H1 (cell line): ENCODE measurements around the gene PFN3. TPM values are rescaled to one million over a fixed set of nuclear protein-coding genes. Genes with fewer than 3 reads are reported as not detected.

Source experiments
- GABPA ChIP-seq: IDR thresholded peaks from 2 replicates; pipeline ENCODE4 v1.6.1; 2011; ENCODE audit warnings: mild to moderate bottlenecking, low read length, moderate library complexity, borderline replicate concordance; ENCODE audit not compliant: insufficient read depth
- GTF2F1 ChIP-seq: IDR thresholded peaks from 2 replicates; pipeline ENCODE4 v1.6.1; 2012; ENCODE audit warnings: low read depth, low read length, improper control_type of control experiment, borderline replicate concordance
- JUN ChIP-seq: IDR thresholded peaks from 2 replicates; pipeline ENCODE4 v1.6.1; 2011; ENCODE audit warnings: low read depth, mild to moderate bottlenecking, improper control_type of control experiment, low read length
- NANOG ChIP-seq: IDR thresholded peaks from 2 replicates; pipeline ENCODE4 v1.6.1; 2011; ENCODE audit warnings: low read length, low read depth, mild to moderate bottlenecking, inconsistent platforms; ENCODE audit not compliant: insufficient read depth, poor library complexity, severe bottlenecking
- RXRA ChIP-seq: IDR thresholded peaks from 2 replicates; pipeline ENCODE4 v1.6.1; 2011; ENCODE audit warnings: low read depth, mild to moderate bottlenecking, low read length, moderate library complexity; ENCODE audit not compliant: insufficient read depth
- SIN3A ChIP-seq, 2 experiments: IDR thresholded peaks in 1 of 2; conservative IDR thresholded peaks in 1 of 2; 2 replicates each; pipeline ENCODE4 v1.6.1; 2011 to 2012; ENCODE audit warnings: low read length in 2 of 2, improper control_type of control experiment in 1 of 2, low read depth in 1 of 2, mild to moderate bottlenecking in 1 of 2
- SP1 ChIP-seq: IDR thresholded peaks from 2 replicates; pipeline ENCODE4 v1.6.1; 2011; ENCODE audit warnings: low read depth, low read length
- polyA plus RNA-seq, 7 experiments: library from polyadenylated mRNA; depleted of rRNA in 3 of 7; stranded (reverse) in 5 of 7; unstranded in 2 of 7; fragments of >200 nt in 5 of 7; fragments of 200-250 nt in 2 of 7; gene quantifications; 1 replicate in 5 of 7; 2 replicates in 1 of 7; 4 replicates in 1 of 7; pipeline versions ENCODE4 v1.2.1 to v1.2.3, GENCODE V29; 2011 to 2013; ENCODE audit warnings: missing spikeins in 2 of 7, mixed read lengths in 2 of 7
- total RNA-seq: library from RNA; stranded (reverse); fragmentation: NEBNext Ultra II Directional; extraction: Animal tissue kit (Norgen Biotek cat#: 25700); gene quantifications from 2 replicates; pipeline ENCODE4 v1.2.1, GENCODE V29; 2021
- TF ChIP-seq, protein P1 (sequence below): fragments of 300-600 bp; sonication (generic); IDR thresholded peaks from 2 replicates; pipeline ENCODE4 v1.7.1; 2012; ENCODE audit warnings: low read length, moderate library complexity, mild to moderate bottlenecking, inconsistent platforms; ENCODE audit not compliant: insufficient replicate concordance
- TF ChIP-seq, protein P2 (sequence below), 3 experiments: IDR thresholded peaks; 1 replicate in 2 of 3; 2 replicates in 1 of 3; pipeline versions ENCODE4 v1.5.1 to v1.6.1; 2011; ENCODE audit warnings: low read length in 3 of 3, mild to moderate bottlenecking in 3 of 3, inconsistent platforms in 2 of 3, low read depth in 1 of 3, moderate library complexity in 1 of 3; ENCODE audit not compliant: insufficient read depth in 1 of 3; ENCODE audit errors: control extremely low read depth in 1 of 3

PFN3 gene
- total and polyA plus RNA-seq, 2 of the 8 experiments (the other 6 are each of a cell fraction or from before 2014, with no cell fraction given), result not detected

DNA sequence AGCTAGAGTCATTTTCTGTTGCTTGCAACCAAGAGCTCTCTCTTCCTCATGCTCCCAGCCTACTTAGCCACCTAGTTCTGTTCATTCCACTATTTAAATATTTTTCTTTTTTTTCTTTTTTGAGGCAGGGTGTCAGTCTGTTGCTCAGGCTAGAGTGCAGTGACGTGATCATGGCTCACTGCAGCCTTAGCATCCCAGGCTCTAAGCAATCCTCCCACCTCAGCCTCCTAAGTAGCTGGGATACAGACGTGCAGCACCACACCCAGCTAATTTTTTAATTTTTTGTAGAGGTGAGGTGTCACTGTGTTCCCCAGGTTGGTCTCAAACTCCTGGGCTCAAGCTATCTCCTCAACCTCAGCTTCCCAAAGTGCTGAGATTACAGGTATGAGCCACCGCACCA lies 14.0 kb upstream of the PFN3 start (continued):
- TF ChIP-seq, protein P1, sequence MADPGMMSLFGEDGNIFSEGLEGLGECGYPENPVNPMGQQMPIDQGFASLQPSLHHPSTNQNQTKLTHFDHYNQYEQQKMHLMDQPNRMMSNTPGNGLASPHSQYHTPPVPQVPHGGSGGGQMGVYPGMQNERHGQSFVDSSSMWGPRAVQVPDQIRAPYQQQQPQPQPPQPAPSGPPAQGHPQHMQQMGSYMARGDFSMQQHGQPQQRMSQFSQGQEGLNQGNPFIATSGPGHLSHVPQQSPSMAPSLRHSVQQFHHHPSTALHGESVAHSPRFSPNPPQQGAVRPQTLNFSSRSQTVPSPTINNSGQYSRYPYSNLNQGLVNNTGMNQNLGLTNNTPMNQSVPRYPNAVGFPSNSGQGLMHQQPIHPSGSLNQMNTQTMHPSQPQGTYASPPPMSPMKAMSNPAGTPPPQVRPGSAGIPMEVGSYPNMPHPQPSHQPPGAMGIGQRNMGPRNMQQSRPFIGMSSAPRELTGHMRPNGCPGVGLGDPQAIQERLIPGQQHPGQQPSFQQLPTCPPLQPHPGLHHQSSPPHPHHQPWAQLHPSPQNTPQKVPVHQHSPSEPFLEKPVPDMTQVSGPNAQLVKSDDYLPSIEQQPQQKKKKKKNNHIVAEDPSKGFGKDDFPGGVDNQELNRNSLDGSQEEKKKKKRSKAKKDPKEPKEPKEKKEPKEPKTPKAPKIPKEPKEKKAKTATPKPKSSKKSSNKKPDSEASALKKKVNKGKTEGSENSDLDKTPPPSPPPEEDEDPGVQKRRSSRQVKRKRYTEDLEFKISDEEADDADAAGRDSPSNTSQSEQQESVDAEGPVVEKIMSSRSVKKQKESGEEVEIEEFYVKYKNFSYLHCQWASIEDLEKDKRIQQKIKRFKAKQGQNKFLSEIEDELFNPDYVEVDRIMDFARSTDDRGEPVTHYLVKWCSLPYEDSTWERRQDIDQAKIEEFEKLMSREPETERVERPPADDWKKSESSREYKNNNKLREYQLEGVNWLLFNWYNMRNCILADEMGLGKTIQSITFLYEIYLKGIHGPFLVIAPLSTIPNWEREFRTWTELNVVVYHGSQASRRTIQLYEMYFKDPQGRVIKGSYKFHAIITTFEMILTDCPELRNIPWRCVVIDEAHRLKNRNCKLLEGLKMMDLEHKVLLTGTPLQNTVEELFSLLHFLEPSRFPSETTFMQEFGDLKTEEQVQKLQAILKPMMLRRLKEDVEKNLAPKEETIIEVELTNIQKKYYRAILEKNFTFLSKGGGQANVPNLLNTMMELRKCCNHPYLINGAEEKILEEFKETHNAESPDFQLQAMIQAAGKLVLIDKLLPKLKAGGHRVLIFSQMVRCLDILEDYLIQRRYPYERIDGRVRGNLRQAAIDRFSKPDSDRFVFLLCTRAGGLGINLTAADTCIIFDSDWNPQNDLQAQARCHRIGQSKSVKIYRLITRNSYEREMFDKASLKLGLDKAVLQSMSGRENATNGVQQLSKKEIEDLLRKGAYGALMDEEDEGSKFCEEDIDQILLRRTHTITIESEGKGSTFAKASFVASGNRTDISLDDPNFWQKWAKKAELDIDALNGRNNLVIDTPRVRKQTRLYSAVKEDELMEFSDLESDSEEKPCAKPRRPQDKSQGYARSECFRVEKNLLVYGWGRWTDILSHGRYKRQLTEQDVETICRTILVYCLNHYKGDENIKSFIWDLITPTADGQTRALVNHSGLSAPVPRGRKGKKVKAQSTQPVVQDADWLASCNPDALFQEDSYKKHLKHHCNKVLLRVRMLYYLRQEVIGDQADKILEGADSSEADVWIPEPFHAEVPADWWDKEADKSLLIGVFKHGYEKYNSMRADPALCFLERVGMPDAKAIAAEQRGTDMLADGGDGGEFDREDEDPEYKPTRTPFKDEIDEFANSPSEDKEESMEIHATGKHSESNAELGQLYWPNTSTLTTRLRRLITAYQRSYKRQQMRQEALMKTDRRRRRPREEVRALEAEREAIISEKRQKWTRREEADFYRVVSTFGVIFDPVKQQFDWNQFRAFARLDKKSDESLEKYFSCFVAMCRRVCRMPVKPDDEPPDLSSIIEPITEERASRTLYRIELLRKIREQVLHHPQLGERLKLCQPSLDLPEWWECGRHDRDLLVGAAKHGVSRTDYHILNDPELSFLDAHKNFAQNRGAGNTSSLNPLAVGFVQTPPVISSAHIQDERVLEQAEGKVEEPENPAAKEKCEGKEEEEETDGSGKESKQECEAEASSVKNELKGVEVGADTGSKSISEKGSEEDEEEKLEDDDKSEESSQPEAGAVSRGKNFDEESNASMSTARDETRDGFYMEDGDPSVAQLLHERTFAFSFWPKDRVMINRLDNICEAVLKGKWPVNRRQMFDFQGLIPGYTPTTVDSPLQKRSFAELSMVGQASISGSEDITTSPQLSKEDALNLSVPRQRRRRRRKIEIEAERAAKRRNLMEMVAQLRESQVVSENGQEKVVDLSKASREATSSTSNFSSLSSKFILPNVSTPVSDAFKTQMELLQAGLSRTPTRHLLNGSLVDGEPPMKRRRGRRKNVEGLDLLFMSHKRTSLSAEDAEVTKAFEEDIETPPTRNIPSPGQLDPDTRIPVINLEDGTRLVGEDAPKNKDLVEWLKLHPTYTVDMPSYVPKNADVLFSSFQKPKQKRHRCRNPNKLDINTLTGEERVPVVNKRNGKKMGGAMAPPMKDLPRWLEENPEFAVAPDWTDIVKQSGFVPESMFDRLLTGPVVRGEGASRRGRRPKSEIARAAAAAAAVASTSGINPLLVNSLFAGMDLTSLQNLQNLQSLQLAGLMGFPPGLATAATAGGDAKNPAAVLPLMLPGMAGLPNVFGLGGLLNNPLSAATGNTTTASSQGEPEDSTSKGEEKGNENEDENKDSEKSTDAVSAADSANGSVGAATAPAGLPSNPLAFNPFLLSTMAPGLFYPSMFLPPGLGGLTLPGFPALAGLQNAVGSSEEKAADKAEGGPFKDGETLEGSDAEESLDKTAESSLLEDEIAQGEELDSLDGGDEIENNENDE, result no peak
- TF ChIP-seq SIN3A (conservative IDR thresholded peaks at IDR 0.05 in 1 of 2, IDR thresholded peaks at IDR 0.05 in 1 of 2; ENCODE audit: low read depth in 1 of 2, low read length in 2 of 2) (no peak), JUN (no peak), SP1 (no peak), GTF2F1 (no peak), NANOG (no peak), RXRA (no peak), GABPA (no peak)
- TF ChIP-seq, protein P2, sequence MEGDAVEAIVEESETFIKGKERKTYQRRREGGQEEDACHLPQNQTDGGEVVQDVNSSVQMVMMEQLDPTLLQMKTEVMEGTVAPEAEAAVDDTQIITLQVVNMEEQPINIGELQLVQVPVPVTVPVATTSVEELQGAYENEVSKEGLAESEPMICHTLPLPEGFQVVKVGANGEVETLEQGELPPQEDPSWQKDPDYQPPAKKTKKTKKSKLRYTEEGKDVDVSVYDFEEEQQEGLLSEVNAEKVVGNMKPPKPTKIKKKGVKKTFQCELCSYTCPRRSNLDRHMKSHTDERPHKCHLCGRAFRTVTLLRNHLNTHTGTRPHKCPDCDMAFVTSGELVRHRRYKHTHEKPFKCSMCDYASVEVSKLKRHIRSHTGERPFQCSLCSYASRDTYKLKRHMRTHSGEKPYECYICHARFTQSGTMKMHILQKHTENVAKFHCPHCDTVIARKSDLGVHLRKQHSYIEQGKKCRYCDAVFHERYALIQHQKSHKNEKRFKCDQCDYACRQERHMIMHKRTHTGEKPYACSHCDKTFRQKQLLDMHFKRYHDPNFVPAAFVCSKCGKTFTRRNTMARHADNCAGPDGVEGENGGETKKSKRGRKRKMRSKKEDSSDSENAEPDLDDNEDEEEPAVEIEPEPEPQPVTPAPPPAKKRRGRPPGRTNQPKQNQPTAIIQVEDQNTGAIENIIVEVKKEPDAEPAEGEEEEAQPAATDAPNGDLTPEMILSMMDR (IDR thresholded peaks at IDR 0.05; ENCODE audit: control extremely low read depth in 1 of 3, insufficient read depth in 1 of 3, low read depth in 1 of 3, low read length in 3 of 3), result no peak
- TF ChIP-seq, all 59 proteins: peak for 0
